Muscle layer of duodenum (tissue), 2 donors: Measurements from ENCODE around the gene SPATA9.

ENCODE experiments used
- H3K27ac ChIP-seq: one replicate; pipeline ENCODE4 v1.7.0; 2013; ENCODE audit warnings: mild to moderate bottlenecking, low read length
- H3K27me3 ChIP-seq: one replicate; pipeline ENCODE4 v1.7.0; 2013; ENCODE audit warnings: low read depth, mild to moderate bottlenecking, control low read depth, low read length
- H3K36me3 ChIP-seq, 2 donors: one replicate each; pipeline ENCODE4 v1.7.0; 2013; ENCODE audit warnings: low read length in 2 of 2, control low read depth in 1 of 2, mild to moderate bottlenecking in 1 of 2; ENCODE audit not compliant: insufficient read depth in 2 of 2, control insufficient read depth in 1 of 2
- H3K4me1 ChIP-seq, 2 donors: one replicate each; pipeline ENCODE4 v1.7.0; 2013; ENCODE audit warnings: low read length in 2 of 2, mild to moderate bottlenecking in 2 of 2, control low read depth in 1 of 2, moderate library complexity in 1 of 2; ENCODE audit not compliant: insufficient read depth in 2 of 2, control insufficient read depth in 1 of 2
- H3K4me3 ChIP-seq, 2 donors: one replicate each; pipeline ENCODE4 v1.7.0; 2013; ENCODE audit warnings: low read length in 2 of 2, low read depth in 1 of 2, mild to moderate bottlenecking in 1 of 2
- H3K9me3 ChIP-seq, 2 donors: one replicate each; pipeline ENCODE4 v1.7.0; 2013; ENCODE audit warnings: low read length in 2 of 2, control low read depth in 1 of 2, mild to moderate bottlenecking in 1 of 2; ENCODE audit not compliant: control insufficient read depth in 1 of 2
- donor health status: healthy.

The SPATA9 gene

GRCh38 chr5:95621839-95622629 is 60.8 kb downstream of the SPATA9 start:
- Histone ChIP-seq H3K9me3 (no peaks in the 10 kb centered on the region), H3K4me3 (peak overlapping the region; percentile 30 to 73), H3K27ac (no peak overlapping the region), H3K27me3 (peaks cover 4% of the 10 kb centered on the region), H3K4me1 (peaks cover 4 to 8% of the 10 kb centered on the region in 2 donors), H3K36me3 (no peaks in the 10 kb centered on the region)

DNA sequence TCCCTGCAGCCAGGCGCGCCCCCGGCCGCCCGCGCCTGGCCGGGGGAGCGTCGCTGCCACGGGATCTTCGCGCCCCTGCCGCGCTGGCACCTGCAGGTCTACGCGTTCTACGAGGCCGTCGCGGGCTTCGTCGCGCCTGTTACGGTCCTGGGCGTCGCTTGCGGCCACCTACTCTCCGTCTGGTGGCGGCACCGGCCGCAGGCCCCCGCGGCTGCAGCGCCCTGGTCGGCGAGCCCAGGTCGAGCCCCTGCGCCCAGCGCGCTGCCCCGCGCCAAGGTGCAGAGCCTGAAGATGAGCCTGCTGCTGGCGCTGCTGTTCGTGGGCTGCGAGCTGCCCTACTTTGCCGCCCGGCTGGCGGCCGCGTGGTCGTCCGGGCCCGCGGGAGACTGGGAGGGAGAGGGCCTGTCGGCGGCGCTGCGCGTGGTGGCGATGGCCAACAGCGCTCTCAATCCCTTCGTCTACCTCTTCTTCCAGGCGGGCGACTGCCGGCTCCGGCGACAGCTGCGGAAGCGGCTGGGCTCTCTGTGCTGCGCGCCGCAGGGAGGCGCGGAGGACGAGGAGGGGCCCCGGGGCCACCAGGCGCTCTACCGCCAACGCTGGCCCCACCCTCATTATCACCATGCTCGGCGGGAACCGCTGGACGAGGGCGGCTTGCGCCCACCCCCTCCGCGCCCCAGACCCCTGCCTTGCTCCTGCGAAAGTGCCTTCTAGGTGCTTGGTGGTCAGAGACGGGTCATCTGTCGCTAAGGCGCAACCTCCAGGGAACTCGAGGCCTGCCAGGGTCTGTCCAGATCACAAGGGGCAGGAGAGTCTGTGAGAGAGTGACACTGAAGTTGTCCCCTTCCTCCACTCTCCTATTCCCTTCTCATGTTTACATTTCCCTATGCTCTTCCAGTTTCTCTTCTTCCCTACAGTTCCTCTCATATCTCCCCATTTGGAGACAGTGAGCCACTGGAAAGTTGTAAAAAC is 61.6 kb downstream of the SPATA9 start:
- no peaks in the 10 kb centered on the region for H3K36me3 ChIP-seq
- H3K27me3 ChIP-seq = peaks cover 4% of the 10 kb centered on the region
- no peaks in the 10 kb centered on the region for H3K9me3 ChIP-seq
- H3K4me1 ChIP-seq = peaks cover 4 to 8% of the 10 kb centered on the region in 2 donors
- H3K27ac ChIP-seq = no peak overlapping the region
- H3K4me3 ChIP-seq = peak overlapping the region; percentile 30 to 73

DNA sequence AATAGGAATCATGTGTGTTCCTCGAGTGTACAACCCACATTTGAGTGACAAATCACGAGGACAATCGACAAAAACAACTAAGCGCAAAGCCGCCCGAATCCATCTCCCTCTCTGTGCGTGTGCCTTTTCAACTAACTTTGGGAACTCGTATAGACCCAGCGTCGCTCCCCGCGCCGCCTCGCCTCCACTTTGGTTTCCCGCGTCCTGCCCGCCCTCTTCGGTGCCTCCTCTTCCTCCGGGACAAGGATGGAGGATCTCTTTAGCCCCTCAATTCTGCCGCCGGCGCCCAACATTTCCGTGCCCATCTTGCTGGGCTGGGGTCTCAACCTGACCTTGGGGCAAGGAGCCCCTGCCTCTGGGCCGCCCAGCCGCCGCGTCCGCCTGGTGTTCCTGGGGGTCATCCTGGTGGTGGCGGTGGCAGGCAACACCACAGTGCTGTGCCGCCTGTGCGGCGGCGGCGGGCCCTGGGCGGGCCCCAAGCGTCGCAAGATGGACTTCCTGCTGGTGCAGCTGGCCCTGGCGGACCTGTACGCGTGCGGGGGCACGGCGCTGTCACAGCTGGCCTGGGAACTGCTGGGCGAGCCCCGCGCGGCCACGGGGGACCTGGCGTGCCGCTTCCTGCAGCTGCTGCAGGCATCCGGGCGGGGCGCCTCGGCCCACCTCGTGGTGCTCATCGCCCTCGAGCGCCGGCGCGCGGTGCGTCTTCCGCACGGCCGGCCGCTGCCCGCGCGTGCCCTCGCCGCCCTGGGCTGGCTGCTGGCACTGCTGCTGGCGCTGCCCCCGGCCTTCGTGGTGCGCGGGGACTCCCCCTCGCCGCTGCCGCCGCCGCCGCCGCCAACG is 62.5 kb downstream of the SPATA9 start, which contains the start of gene GPR150:
Gene GPR150 (plus strand): TSS at position 58 of the 840 bp plus-strand sequence. CDS start 189 bp downstream, at position 247.
- no peak within 1 kb of the TSS for H3K27ac ChIP-seq
- no peaks in the 10 kb centered on the region for H3K9me3 ChIP-seq
- H3K4me1 ChIP-seq = peaks cover 4 to 8% of the 10 kb centered on the region in 2 donors
- no peaks in the 10 kb centered on the region for H3K36me3 ChIP-seq
- peaks cover 4% of the 10 kb centered on the region for H3K27me3 ChIP-seq
- peak within 1 kb of the TSS; percentile 65 to 73 for H3K4me3 ChIP-seq

GRCh38 chr5:95619514-95620029 is 63.2 kb downstream of the SPATA9 start:
- H3K36me3 ChIP-seq = no peaks in the 10 kb centered on the region
- peaks cover 4 to 8% of the 10 kb centered on the region in 2 donors for H3K4me1 ChIP-seq
- H3K27me3 ChIP-seq = peaks cover 4% of the 10 kb centered on the region
- H3K27ac ChIP-seq = no peak overlapping the region
- peak overlapping the region; percentile 65 to 73 for H3K4me3 ChIP-seq
- no peaks in the 10 kb centered on the region for H3K9me3 ChIP-seq

DNA sequence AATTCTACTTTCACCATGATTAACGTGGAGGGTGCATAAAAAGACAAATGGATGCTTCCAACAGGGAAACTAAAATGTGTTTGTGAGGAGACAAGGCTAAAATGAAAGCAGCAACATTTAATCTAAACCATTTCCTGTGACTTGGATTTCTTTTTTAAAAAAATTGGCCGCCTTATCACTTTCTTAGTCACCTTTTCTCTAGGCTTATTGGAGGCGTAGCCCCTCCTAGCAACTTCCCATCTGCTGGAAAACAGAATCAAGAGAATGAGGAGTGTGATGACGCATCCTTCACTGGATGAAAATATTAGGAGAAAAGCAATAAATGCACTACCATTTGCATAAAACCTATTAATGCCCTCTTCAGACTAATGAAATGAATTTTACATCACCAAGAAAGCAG is 63.7 kb downstream of the SPATA9 start:
- peaks cover 4 to 8% of the 10 kb centered on the region in 2 donors for H3K4me1 ChIP-seq
- H3K4me3 ChIP-seq = no peak overlapping the region
- no peaks in the 10 kb centered on the region for H3K36me3 ChIP-seq
- H3K9me3 ChIP-seq = no peaks in the 10 kb centered on the region
- H3K27ac ChIP-seq = no peak overlapping the region
- peaks cover 4% of the 10 kb centered on the region for H3K27me3 ChIP-seq

- Histone ChIP-seq H3K4me1 (peaks cover 4 to 8% of the 10 kb centered on the region in 2 donors), H3K36me3 (no peaks in the 10 kb centered on the region), H3K27ac (no peak overlapping the region), H3K9me3 (peaks cover 0 to 13% of the 10 kb centered on the region in 2 donors), H3K4me3 (no peak overlapping the region), H3K27me3 (peaks cover 4% of the 10 kb centered on the region)
Observed at GRCh38 chr5:95617057-95617456, 65.7 kb downstream of the SPATA9 start.

- Histone ChIP-seq H3K9me3 (peaks cover 0 to 13% of the 10 kb centered on the region in 2 donors), H3K4me3 (no peak overlapping the region), H3K36me3 (no peaks in the 10 kb centered on the region), H3K27me3 (peaks cover 4% of the 10 kb centered on the region), H3K27ac (no peak overlapping the region), H3K4me1 (peaks cover 4 to 8% of the 10 kb centered on the region in 2 donors)
Observed at GRCh38 chr5:95615164-95615467, 67.7 kb downstream of the SPATA9 start.

DNA sequence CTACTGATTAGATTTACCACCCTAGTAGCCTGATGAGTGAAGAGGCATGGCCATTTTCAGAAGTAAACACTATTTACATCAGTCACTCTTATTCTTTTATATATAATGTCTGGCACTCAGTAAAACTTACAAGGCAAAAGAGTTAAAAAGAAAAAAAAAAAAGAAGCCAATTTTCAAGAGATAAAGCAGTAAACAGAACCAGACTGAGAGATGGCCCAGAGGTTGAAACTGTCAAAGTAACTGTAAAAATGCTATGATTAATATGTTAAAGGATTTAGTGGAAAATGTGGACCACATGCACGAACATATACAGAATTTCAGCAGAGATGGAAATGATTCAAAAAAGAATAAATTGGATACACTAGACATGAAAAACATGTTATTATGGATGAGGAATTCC is 69.3 kb downstream of the SPATA9 start:
- peaks cover 0 to 13% of the 10 kb centered on the region in 2 donors for H3K9me3 ChIP-seq
- H3K36me3 ChIP-seq = no peaks in the 10 kb centered on the region
- no peak overlapping the region for H3K27ac ChIP-seq
- H3K4me3 ChIP-seq = no peak overlapping the region
- no peaks in the 10 kb centered on the region for H3K27me3 ChIP-seq
- H3K4me1 ChIP-seq = no peaks in the 10 kb centered on the region

DNA sequence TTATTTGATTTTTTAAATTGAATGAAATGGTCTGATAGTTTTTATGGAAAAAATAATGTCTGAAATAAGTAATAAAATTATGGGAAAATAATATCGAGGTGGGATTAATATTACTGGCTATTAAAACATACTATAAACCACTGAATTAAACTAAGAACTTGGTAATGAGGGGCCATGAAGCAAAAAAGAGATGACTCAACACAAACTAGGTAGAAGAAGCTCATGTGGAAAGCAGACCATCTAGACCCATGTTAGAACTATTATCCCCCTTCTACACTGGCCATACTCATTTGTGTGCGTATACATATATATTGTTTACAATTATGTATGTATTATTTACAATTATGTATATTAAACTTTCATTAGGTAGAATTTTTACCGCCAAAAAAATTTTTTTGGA is 71.4 kb downstream of the SPATA9 start:
- Histone ChIP-seq H3K27me3 (no peaks in the 10 kb centered on the region), H3K4me1 (no peaks in the 10 kb centered on the region), H3K27ac (no peak overlapping the region), H3K9me3 (peaks cover 0 to 13% of the 10 kb centered on the region in 2 donors), H3K4me3 (no peak overlapping the region), H3K36me3 (no peaks in the 10 kb centered on the region)

GRCh38 chr5:95610546-95610945 is 72.2 kb downstream of the SPATA9 start:
- H3K9me3 ChIP-seq = peaks cover 0 to 13% of the 10 kb centered on the region in 2 donors
- no peaks in the 10 kb centered on the region for H3K27me3 ChIP-seq
- H3K27ac ChIP-seq = no peak overlapping the region
- H3K4me1 ChIP-seq = no peaks in the 10 kb centered on the region
- no peaks in the 10 kb centered on the region for H3K36me3 ChIP-seq
- H3K4me3 ChIP-seq = no peak overlapping the region
